Measurements from ENCODE around the gene HCN1.
A peak's percentile ranks its signal among the peaks of the same experiment; 100 is the strongest.

Gene HCN1

GRCh38 chr5:45694971-45695803 is 993 bp downstream of the HCN1 start:
- no peak for TF ChIP-seq CTCF (IDR thresholded peaks at IDR 0.05; ENCODE audit: borderline replicate concordance, control extremely low read depth, extremely low read depth, insufficient read depth, missing control alignments)
- in situ Hi-C loops (cut with MboI; ENCODE audit: low sequenced_read_pairs, unreplicated experiment): no loop called here
- peak; percentile 7 for DNase-seq (ENCODE audit: low spot score)

- in situ Hi-C loops (cut with MboI; ENCODE audit: low sequenced_read_pairs, unreplicated experiment): no loop called here
- TF ChIP-seq CTCF (IDR thresholded peaks at IDR 0.05; ENCODE audit: borderline replicate concordance, control extremely low read depth, extremely low read depth, insufficient read depth, missing control alignments): no peak
- no peak for DNase-seq (ENCODE audit: low spot score)
Observed at GRCh38 chr5:45694255-45694814, 1.8 kb downstream of the HCN1 start.

GRCh38 chr5:45692481-45692880 is 3.7 kb downstream of the HCN1 start:
- in situ Hi-C loops (cut with MboI; ENCODE audit: low sequenced_read_pairs, unreplicated experiment): no loop called here
- DNase-seq (ENCODE audit: low spot score): no peak
- no peak for TF ChIP-seq CTCF (IDR thresholded peaks at IDR 0.05; ENCODE audit: borderline replicate concordance, control extremely low read depth, extremely low read depth, insufficient read depth, missing control alignments)

- in situ Hi-C loops (cut with MboI; ENCODE audit: low sequenced_read_pairs, unreplicated experiment): no loop called here
- DNase-seq (ENCODE audit: low spot score): no peak
- TF ChIP-seq CTCF (IDR thresholded peaks at IDR 0.05; ENCODE audit: borderline replicate concordance, control extremely low read depth, extremely low read depth, insufficient read depth, missing control alignments): no peak
Observed at GRCh38 chr5:45691656-45692055, 4.5 kb downstream of the HCN1 start.

- TF ChIP-seq CTCF (IDR thresholded peaks at IDR 0.05; ENCODE audit: borderline replicate concordance, control extremely low read depth, extremely low read depth, insufficient read depth, missing control alignments): no peak
- in situ Hi-C loops (cut with MboI; ENCODE audit: low sequenced_read_pairs, unreplicated experiment): no loop called here
- DNase-seq (ENCODE audit: low spot score): no peak
Observed at GRCh38 chr5:45687701-45688100, 8.5 kb downstream of the HCN1 start.

- no peak for DNase-seq (ENCODE audit: low spot score)
Observed at GRCh38 chr5:45686620-45687019, 9.6 kb downstream of the HCN1 start.

More at GRCh38 chr5:45686620-45687019, 9.6 kb downstream of the HCN1 start:
- in situ Hi-C loops (cut with MboI; ENCODE audit: low sequenced_read_pairs, unreplicated experiment): no loop called here
- no peak for TF ChIP-seq CTCF (IDR thresholded peaks at IDR 0.05; ENCODE audit: borderline replicate concordance, control extremely low read depth, extremely low read depth, insufficient read depth, missing control alignments)

Measured in GM13976 (cell line).